HG03108 (cell line): ENCODE measurements around the gene ZNF783.
"Not testable (repeated sequence)": the region's sequence is repeated elsewhere in the genome, so short reads cannot be mapped to it uniquely, and the experiment has no call there.

Source experiments
- ATAC-seq: cut with Tn5 transposase; IDR thresholded peaks from one replicate; pipeline ENCODE4 v1.9.1; 2021; ENCODE audit warnings: moderate library complexity; ENCODE audit not compliant: unreplicated experiment

ZNF783 gene

DNA sequence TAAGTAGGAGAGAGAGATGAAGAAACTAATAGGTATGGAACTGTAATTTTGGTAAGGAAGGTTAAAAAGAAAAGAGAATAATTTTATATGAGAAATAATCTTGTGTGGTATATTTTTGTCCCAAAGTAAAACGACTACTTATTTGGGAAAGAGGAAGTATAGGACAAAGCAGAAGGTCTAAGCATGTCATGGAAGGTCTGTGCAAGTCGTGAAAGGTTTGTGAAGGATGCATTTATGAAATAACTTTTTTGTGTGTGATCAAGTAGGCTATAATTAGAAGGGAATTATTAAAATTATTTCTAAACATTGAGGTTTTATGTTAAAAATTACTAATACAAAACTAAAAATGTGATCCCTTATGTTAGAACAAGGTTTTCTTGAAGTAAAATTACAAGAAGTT lies 63.3 kb downstream of the ZNF783 start:
- ATAC-seq = no peak

DNA sequence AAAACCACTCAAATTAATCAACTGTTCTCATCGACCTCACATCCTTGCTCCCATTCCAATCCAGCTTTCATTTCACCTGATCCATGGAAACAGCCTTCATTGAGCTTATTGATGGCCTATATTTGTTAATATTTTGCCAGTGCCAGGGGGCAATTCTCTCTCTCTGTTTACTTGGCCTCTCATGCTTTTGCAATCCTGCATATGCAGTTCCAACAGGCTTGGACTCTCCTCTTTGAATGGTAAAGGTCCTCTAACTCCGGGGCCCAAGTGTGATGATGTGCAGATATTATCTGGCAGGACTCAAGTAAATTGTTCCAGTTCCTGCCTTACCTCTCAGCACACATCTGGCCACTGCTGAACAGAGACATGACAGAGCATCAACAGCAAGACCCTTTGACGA lies 67.3 kb downstream of the ZNF783 start:
- ATAC-seq = no peak

DNA sequence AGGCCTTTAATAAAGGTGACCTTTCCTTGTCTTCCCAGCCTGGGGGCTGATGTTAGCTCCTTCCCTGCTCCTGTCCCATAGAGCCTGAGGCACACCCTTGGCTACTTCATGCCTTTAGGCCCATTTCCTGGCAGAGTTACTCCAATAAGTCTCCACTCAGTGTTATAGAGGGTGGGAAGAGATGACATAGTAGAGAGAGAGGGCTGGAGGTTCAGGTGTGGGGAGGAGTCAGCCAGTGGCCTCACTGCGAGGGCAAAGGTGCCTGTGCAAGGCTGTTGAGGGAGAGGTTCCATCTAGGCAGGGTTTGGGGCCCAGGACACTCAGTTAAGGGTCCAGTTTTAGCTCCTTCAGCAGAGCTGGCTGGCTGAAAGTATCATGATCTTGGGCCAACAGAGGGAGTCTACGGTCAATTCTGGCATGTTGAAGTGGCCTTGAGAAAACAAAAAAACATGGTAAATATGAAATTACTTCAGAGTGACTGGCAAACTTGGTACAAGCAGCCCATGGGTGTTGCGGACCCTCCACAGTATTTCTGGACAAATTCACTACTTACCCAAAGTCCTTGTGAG lies 67.9 kb downstream of the ZNF783 start:
- no peak for ATAC-seq

DNA sequence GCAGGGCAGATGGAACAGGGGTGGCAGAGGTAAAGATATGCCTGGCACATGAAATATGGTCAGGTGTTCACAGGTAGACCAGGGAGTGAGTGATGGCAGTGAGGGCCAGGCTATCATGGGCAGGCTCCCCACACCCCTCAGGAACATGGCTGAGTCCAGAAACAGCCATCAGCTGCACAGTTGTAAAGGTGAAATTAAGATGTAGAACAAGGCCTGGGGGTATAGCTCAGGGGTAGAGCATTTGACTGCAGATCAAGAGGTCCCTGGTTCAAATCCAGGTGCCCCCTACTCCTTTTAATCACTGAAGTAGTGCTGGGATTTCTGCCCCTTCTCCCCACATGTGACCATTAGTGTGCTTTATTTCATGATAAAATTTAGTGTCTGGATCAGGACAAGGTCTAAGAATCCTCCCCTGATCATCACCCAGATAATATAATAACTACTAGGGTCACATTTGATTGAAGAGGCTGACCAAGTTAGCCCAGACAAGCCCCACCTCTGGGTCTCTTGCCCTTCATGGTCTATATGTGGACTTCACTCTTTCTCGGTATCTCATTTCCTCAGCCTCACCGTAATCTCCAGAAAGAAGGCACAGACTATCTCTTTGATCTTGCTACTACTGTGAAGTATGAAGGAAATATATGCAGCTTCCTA lies 69.0 kb downstream of the ZNF783 start:
- no peak for ATAC-seq

DNA sequence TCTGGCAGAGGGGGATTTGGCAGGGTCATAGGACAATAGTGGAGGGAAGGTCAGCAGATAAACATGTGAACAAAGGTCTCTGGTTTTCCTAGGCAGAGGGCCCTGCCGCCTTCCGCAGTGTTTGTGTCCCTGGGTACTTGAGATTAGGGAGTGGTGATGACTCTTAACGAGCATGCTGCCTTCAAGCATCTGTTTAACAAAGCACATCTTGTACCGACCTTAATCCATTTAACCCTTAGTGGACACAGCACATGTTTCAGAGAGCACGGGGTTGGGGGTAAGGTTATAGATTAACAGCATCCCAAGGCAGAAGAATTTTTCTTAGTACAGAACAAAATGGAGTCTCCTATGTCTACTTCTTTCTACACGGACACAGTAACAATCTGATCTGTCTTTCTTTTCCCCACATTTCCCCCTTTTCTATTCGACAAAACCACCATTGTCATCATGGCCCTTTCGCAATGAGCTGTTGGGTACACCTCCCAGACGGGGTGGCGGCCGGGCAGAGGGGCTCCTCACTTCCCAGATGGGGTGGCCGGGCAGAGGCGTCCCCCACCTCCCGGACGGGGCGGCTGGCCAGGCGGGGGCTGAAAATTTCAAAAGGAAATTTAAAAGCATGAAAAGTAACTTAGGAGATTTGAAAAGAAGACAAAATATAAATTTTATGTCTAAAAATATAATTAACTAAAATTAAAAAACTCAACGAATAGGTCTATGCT lies 70.8 kb downstream of the ZNF783 start:
- not testable (repeated sequence) for ATAC-seq

DNA sequence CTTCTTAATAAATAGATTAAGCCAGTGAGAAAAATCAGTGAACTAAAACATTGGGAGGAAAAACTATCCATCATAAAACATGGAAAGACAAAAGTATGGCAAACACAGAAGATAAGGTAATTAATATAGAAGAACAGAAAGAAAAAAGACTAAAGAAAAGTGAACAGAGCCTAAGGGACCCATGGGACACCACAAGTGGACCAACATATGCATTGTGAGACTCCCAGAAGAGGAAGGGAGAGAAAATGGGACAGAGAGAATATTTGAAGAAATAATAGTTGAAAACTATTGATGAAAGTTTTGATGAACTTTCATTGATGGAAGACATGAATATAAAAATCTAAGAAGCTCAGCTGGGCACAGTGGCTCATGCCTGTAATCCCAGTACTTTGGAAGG lies 71.3 kb downstream of the ZNF783 start:
- ATAC-seq = no peak

DNA sequence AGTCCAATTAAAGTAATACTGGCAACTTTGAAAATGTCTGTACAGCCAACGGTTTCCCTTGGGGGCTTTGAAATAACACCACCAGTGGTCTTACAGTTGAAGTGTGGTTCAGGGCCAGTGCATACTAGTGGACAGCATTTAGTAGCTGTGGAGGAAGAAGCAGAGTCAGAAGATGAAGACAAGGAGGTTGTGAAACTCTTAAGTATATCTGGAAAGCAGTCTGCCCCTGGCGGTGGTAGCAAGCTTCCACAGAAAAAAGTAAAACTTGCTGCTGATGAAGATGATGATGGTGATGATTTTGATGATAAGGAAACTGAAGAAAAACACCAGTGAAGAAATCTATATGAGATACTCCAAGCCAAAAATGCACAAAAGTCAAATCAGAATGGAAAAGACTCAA lies 72.2 kb downstream of the ZNF783 start:
- ATAC-seq = no peak
